Measurements from ENCODE around the gene SPEF1. TPM values are rescaled to one million over a fixed set of nuclear protein-coding genes. Genes with fewer than 3 reads are reported as not detected.

Gene SPEF1
- total and polyA plus RNA-seq, 2 of the 4 experiments (the other 2 are of a cell fraction), result 0.15 TPM; not detected in 1

DNA sequence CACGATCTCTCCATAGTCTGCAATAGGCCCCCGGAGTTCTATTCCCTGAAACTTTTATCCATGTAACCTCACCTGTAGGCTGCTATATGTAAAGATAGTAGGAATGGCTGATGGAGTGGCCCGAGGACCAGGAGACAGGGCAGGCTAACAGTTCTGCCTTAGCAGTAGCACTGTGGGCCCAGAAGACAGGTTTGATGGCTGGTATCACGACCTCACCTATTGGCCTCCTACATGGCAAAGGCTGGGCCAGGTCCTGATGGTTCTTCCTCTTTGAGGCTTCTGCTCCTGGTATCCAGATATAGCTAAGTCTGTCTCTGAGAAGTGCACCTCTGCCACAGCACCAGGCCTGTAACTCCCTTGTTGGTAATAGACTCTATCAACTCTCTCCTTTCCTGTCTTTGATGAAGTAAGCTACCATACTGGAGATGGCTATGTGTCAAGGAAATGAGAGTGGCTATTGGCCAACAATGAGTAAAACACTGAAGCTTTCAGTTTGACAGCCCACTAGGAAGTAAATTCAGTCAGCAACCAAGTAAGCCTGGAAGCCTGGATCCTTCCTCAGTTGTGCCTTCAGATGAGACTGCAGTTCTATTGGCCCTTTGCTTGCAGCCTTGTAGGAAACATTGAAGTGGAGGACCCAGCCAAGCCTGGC is 5.7 kb downstream of the SPEF1 start:
- ATAC-seq (ENCODE audit: low read depth) (no peak), DNase-seq (no peak)
- Histone ChIP-seq H2BK5ac (ENCODE audit: low read depth, low read length, poor library complexity, severe bottlenecking) (no peak overlapping the region), H2AFZ (replicated peaks; ENCODE audit: low read length, poor library complexity) (no peak overlapping the region), H3K23ac (ENCODE audit: low read depth, low read length) (no peak overlapping the region), H3K27ac (ENCODE audit: insufficient read depth, low read length) (no peak overlapping the region), H2AK9ac (replicated peaks; ENCODE audit: low read depth, low read length, poor library complexity) (no peak overlapping the region), H3K18ac (ENCODE audit: low read depth, low read length) (no peak overlapping the region), H3K79me1 (ENCODE audit: low read depth in 1 of 2, low read length in 2 of 2) (no peaks in the 10 kb centered on the region), H3K4me3 (ENCODE audit: insufficient read depth, low read depth, low read length) (no peak overlapping the region), H3K36me3 (ENCODE audit: control insufficient read depth, insufficient read depth, low read length) (no peaks in the 10 kb centered on the region), H3K4me1 (ENCODE audit: control insufficient read depth, insufficient read depth, low read length) (peaks cover 4% of the 10 kb centered on the region; the same call in 1 of the 2 replicates), H3K9ac (ENCODE audit: low read depth, low read length) (no peak overlapping the region), H3K14ac (replicated peaks; ENCODE audit: low read depth, low read length) (no peak overlapping the region), H4K5ac (ENCODE audit: low read depth, low read length) (no peak overlapping the region), H2BK120ac (ENCODE audit: low read depth, low read length) (no peak overlapping the region), H2AK5ac (ENCODE audit: low read depth, low read length) (no peak overlapping the region), H3K9me3 (ENCODE audit: control insufficient read depth, insufficient read depth, low read length) (no peaks in the 10 kb centered on the region), H3K56ac (ENCODE audit: extremely low read depth, insufficient read depth, low read length) (no peak overlapping the region), H4K8ac (ENCODE audit: low read depth in 2 of 2, low read length in 2 of 2) (no peak overlapping the region), H3K4me2 (ENCODE audit: low read depth, low read length) (no peak overlapping the region), H3K27me3 (ENCODE audit: control insufficient read depth, insufficient read depth, low read length) (peaks cover 9% of the 10 kb centered on the region; the same call in 1 of the 2 replicates), H2BK15ac (ENCODE audit: low read depth, low read length) (no peak overlapping the region), H3K9me1 (ENCODE audit: insufficient read depth, low read length) (peaks cover 7% of the 10 kb centered on the region; the same call in 1 of the 2 replicates), H3K4ac (ENCODE audit: low read depth, low read length) (no peak overlapping the region), H4K20me1 (ENCODE audit: insufficient read depth, low read length) (no peaks in the 10 kb centered on the region), H2BK20ac (ENCODE audit: low read depth, low read length) (no peak overlapping the region), H4K91ac (ENCODE audit: insufficient read depth, low read depth, low read length) (no peak overlapping the region)
- BruUV-seq (replicated peaks), result no TSS peak
- in situ Hi-C loops (cut with MboI; ENCODE audit: low sequenced_read_pairs), result no loop called here
- WGBS, 2 experiments (ENCODE audit: extremely low coverage in 2 of 2, insufficient read length in 1 of 2), result 43% methylated on average over 1 of the region's 4 CpGs; no CpG with 5 or more reads in 1 of the 2 experiments
- CTCF ChIA-PET, result no interaction called here
- TF ChIP-seq NFE2L2 (IDR thresholded peaks at IDR 0.05; ENCODE audit: low read depth, low read length) (no peak), RCOR1 (IDR thresholded peaks at IDR 0.05; ENCODE audit: insufficient replicate concordance, low read length) (no peak), RFX5 (IDR thresholded peaks at IDR 0.05; ENCODE audit: low read depth, low read length) (no peak), POLR2A (IDR thresholded peaks at IDR 0.05; ENCODE audit: low read depth, low read length) (no peak), CEBPB (IDR thresholded peaks at IDR 0.05; ENCODE audit: low read depth, low read length) (no peak), MAZ (IDR thresholded peaks at IDR 0.05; ENCODE audit: borderline replicate concordance, low read depth, low read length) (no peak), CHD1 (IDR thresholded peaks at IDR 0.05; ENCODE audit: low read depth, low read length) (no peak), MAFK (IDR thresholded peaks at IDR 0.05; ENCODE audit: low read depth, low read length) (no peak), RAD21 (IDR thresholded peaks at IDR 0.05; ENCODE audit: low read length) (no peak), FOS (IDR thresholded peaks at IDR 0.05; ENCODE audit: low read depth, low read length) (no peak)
- TF ChIP-seq, protein P1, sequence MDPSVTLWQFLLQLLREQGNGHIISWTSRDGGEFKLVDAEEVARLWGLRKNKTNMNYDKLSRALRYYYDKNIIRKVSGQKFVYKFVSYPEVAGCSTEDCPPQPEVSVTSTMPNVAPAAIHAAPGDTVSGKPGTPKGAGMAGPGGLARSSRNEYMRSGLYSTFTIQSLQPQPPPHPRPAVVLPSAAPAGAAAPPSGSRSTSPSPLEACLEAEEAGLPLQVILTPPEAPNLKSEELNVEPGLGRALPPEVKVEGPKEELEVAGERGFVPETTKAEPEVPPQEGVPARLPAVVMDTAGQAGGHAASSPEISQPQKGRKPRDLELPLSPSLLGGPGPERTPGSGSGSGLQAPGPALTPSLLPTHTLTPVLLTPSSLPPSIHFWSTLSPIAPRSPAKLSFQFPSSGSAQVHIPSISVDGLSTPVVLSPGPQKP (IDR thresholded peaks at IDR 0.05; ENCODE audit: borderline replicate concordance, low read depth, low read length), result no peak
- TF ChIP-seq, protein P2, sequence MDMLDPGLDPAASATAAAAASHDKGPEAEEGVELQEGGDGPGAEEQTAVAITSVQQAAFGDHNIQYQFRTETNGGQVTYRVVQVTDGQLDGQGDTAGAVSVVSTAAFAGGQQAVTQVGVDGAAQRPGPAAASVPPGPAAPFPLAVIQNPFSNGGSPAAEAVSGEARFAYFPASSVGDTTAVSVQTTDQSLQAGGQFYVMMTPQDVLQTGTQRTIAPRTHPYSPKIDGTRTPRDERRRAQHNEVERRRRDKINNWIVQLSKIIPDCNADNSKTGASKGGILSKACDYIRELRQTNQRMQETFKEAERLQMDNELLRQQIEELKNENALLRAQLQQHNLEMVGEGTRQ (IDR thresholded peaks at IDR 0.05; ENCODE audit: low read depth, low read length), result no peak
- dilution Hi-C loops (cut with HindIII; ENCODE audit: low sequenced_read_pairs, unreplicated experiment), result no loop called here
- intact Hi-C loops (cut with micrococcal nuclease), result no loop called here
- POLR2A ChIA-PET (ENCODE audit: unreplicated experiment), result no interaction called here

Measured in IMR-90 (cell line).